HCT116 (cell line): ENCODE data around the gene ATP4A. TPM values are rescaled to one million over a fixed set of nuclear protein-coding genes. Genes with fewer than 3 reads are reported as not detected.
"Not testable (repeated sequence)": the region's sequence is repeated elsewhere in the genome, so short reads cannot be mapped to it uniquely, and the experiment has no call there.

Source experiments
- ATAC-seq: fragments of 200-7000 bp; cut with Tn5 transposase; 2 replicates; pipeline ENCODE4 v1.9.1; 2020; ENCODE audit warnings: mild to moderate bottlenecking, moderate library complexity
- BruUV-seq: library from RNA; stranded (reverse); fragments of 400-500 nt; replicated peaks from 2 replicates; lab custom pipeline; 2021; lab: Mats Ljungman, UMichigan
- CTCF ChIA-PET: fragments of 300-600 bp; sonication (Branson Sonifier 250); formaldehyde crosslinking; loops from one replicate; lab custom pipeline; 2021; ENCODE audit warnings: antibody characterized with exemption; lab: Charles Lee
- POLR2A ChIA-PET: fragments of 300-600, 350-600 bp; sonication (Branson Sonifier 250); formaldehyde crosslinking; loops from one replicate; lab custom pipeline; 2021; ENCODE audit warnings: antibody characterized with exemption; lab: Charles Lee
- RAD21 ChIA-PET, 2 experiments: fragments of 300-600 bp; sonication (Branson Sonifier 250); formaldehyde crosslinking; loops; one replicate each; lab custom pipeline; 2023; ENCODE audit warnings: low total read pairs in 2 of 2; ENCODE audit not compliant: uncharacterized antibody in 2 of 2, unreplicated experiment in 2 of 2, low non-redundant PET in 1 of 2; lab: Charles Lee
- DNase-seq: peaks from one replicate; pipeline ENCODE4 v3.0.0-alpha.2; 2010; ENCODE audit warnings: low read depth, low spot score
- H2AFZ ChIP-seq: fragments of 200-600 bp; shearing (Covaris generic), sonication (generic); 2 replicates; pipeline ENCODE4 v1.6.1; 2017; ENCODE audit warnings: low read depth, mixed run types, mixed read lengths, antibody characterized with exemption, low read length; ENCODE audit not compliant: poor library complexity, severe bottlenecking
- H3K27ac ChIP-seq: 2 replicates; pipeline ENCODE4 v1.5.1; 2012; ENCODE audit warnings: low read depth, low read length
- H3K27me3 ChIP-seq: fragments of 200-600 bp; sonication (generic); 2 replicates; pipeline ENCODE4 v1.6.1; 2016; ENCODE audit warnings: mixed run types, low read length, mixed read lengths; ENCODE audit not compliant: insufficient read depth
- H3K36me3 ChIP-seq, 2 experiments: fragments of 200-500 bp in 1 of 2; fragments of 200-600 bp in 1 of 2; sonication (Bioruptor generic) in 1 of 2; sonication (generic) in 1 of 2; 2 replicates each; pipeline versions ENCODE4 v1.5.1 to v1.6.1; 2014 to 2016; ENCODE audit warnings: low read length in 2 of 2, inconsistent platforms in 1 of 2, mixed read lengths in 1 of 2, mixed run types in 1 of 2; ENCODE audit not compliant: insufficient read depth in 2 of 2, control insufficient read depth in 1 of 2
- H3K4me1 ChIP-seq, 2 experiments: fragments of 200-600 bp in 1 of 2; sonication (generic) in 1 of 2; 2 replicates each; pipeline versions ENCODE4 v1.5.1 to v1.6.1; 2012 to 2017; ENCODE audit warnings: low read length in 2 of 2, inconsistent platforms in 1 of 2, mild to moderate bottlenecking in 1 of 2, mixed read lengths in 1 of 2, mixed run types in 1 of 2, moderate library complexity in 1 of 2; ENCODE audit not compliant: insufficient read depth in 2 of 2, control insufficient read depth in 1 of 2
- H3K4me2 ChIP-seq: fragments of 200-600 bp; sonication (generic); 2 replicates; pipeline ENCODE4 v1.6.1; 2017; ENCODE audit warnings: mixed run types, low read length, mixed read lengths
- H3K4me3 ChIP-seq, 2 experiments: fragments of 200-600 bp in 1 of 2; sonication (generic) in 1 of 2; replicated peaks in 1 of 2; 2 replicates each; pipeline ENCODE4 v1.5.1; 2011 to 2016; ENCODE audit warnings: low read length in 2 of 2, control low read depth in 1 of 2, low read depth in 1 of 2, mild to moderate bottlenecking in 1 of 2, mixed read lengths in 1 of 2, mixed run types in 1 of 2
- H3K79me2 ChIP-seq: fragments of 200-600 bp; sonication (generic); 2 replicates; pipeline ENCODE4 v1.6.1; 2017; ENCODE audit warnings: mild to moderate bottlenecking, mixed run types, low read length, moderate library complexity, mixed read lengths; ENCODE audit not compliant: insufficient read depth
- H3K9ac ChIP-seq: fragments of 200-600 bp; sonication (generic); 2 replicates; pipeline ENCODE4 v1.6.1; 2016; ENCODE audit warnings: low read length, mixed read lengths
- H3K9me2 ChIP-seq: fragments of 200-600 bp; sonication (generic), shearing (Covaris generic); 2 replicates; pipeline ENCODE4 v1.6.1; 2017; ENCODE audit warnings: mixed run types, mild to moderate bottlenecking, moderate library complexity; ENCODE audit not compliant: insufficient read depth
- H3K9me3 ChIP-seq, 2 experiments: fragments of 200-500 bp in 1 of 2; fragments of 200-600 bp in 1 of 2; sonication (Bioruptor generic) in 1 of 2; sonication (generic) in 1 of 2; 2 replicates each; pipeline ENCODE4 v1.6.1; 2014 to 2017; ENCODE audit warnings: low read length in 2 of 2, mixed read lengths in 2 of 2, inconsistent platforms in 1 of 2, low read depth in 1 of 2, mild to moderate bottlenecking in 1 of 2, mixed run types in 1 of 2, moderate library complexity in 1 of 2; ENCODE audit not compliant: control insufficient read depth in 1 of 2, insufficient read depth in 1 of 2
- H4K20me1 ChIP-seq: fragments of 200-600 bp; sonication (generic), shearing (Covaris generic); 2 replicates; pipeline ENCODE4 v1.6.1; 2017; ENCODE audit warnings: mixed run types, mild to moderate bottlenecking, moderate library complexity; ENCODE audit not compliant: insufficient read depth
- FOSL1 ChIP-seq: IDR thresholded peaks from 2 replicates; pipeline ENCODE4 v1.6.1; 2012; ENCODE audit warnings: low read depth
- JUND ChIP-seq: IDR thresholded peaks from 2 replicates; pipeline ENCODE4 v1.6.1; 2012
- REST ChIP-seq: IDR thresholded peaks from 2 replicates; pipeline ENCODE4 v1.6.1; 2012; ENCODE audit warnings: low read depth
- intact Hi-C: fragments of 100-400 bp; cut with micrococcal nuclease; formaldehyde crosslinking; loops from 2 replicates; pipeline ENCODE4 v1.10.0; 2022
- total RNA-seq: library from RNA; stranded (reverse); gene quantifications from one replicate; pipeline ENCODE4 v1.2.1, GENCODE V29; 2021; ENCODE audit not compliant: unreplicated experiment

ATP4A gene
- total RNA-seq, 1 experiment from 2014 or later, result 0.27 TPM

GRCh38 chr19:35595928-35596327 is 32.5 kb upstream of the ATP4A start:
- no peak overlapping the region for H3K4me2 ChIP-seq
- CTCF ChIA-PET, result no interaction called here
- DNase-seq, result no peak
- POLR2A ChIA-PET, result no interaction called here
- no peak for ATAC-seq
- no peak overlapping the region for H2AFZ ChIP-seq
- no peaks in the 10 kb centered on the region for H3K36me3 ChIP-seq
- TF ChIP-seq REST (no peak), FOSL1 (no peak), JUND (no peak)
- intact Hi-C loops, result no loop called here
- no peaks in the 10 kb centered on the region for H3K9me2 ChIP-seq
- H4K20me1 ChIP-seq, result no peaks in the 10 kb centered on the region
- H3K79me2 ChIP-seq, result no peaks in the 10 kb centered on the region
- H3K27me3 ChIP-seq, result no peaks in the 10 kb centered on the region
- RAD21 ChIA-PET, result no interaction called here
- no peak overlapping the region for H3K27ac ChIP-seq
- no peaks in the 10 kb centered on the region for H3K9me3 ChIP-seq
- BruUV-seq, result no TSS peak
- no peak overlapping the region for H3K9ac ChIP-seq
- peaks cover 2 to 14% of the 10 kb centered on the region in 2 experiments; a peak in 3 of 4 replicates for H3K4me1 ChIP-seq
- no peak overlapping the region for H3K4me3 ChIP-seq

GRCh38 chr19:35595026-35595425 is 31.6 kb upstream of the ATP4A start:
- ATAC-seq, H3K9me3 ChIP-seq, RAD21 ChIA-PET, H3K27ac ChIP-seq, H3K4me2 ChIP-seq, H2AFZ ChIP-seq, H3K79me2 ChIP-seq, H3K4me3 ChIP-seq, H3K9ac ChIP-seq, DNase-seq, H3K27me3 ChIP-seq, BruUV-seq, POLR2A ChIA-PET, intact Hi-C loops, CTCF ChIA-PET, H3K9me2 ChIP-seq, H4K20me1 ChIP-seq, H3K36me3 ChIP-seq: not testable (repeated sequence)
- H3K4me1 ChIP-seq, result peaks cover 2 to 14% of the 10 kb centered on the region in 2 experiments; a peak in 3 of 4 replicates
